Stimulated activated naive B cell treated with anti-CD40 and anti-IgM and Interleukin-4, amounts not matched to agents 10 μg/mL and 1 μg/mL and 100 μg/mL, for 72 hours (primary cell): ENCODE results near the gene UGT2B10.
"Not testable (repeated sequence)": the region's sequence is repeated elsewhere in the genome, so short reads cannot be mapped to it uniquely, and the experiment has no call there.

Source experiments
- ATAC-seq, 2 donors: fragments of 150-1000 bp; cut with Tn5 transposase; replicated peaks; 2 replicates each; pipeline ENCODE4 v1.10.0; 2021; ENCODE audit warnings: moderate library complexity in 1 of 2
- DNase-seq: peaks from one replicate; pipeline ENCODE4 v3.0.0; 2021
- H3K27ac Mint-ChIP-seq: one replicate; pipeline ENCODE4 v1.8.0; 2022; ENCODE audit warnings: mild to moderate bottlenecking, mixed read lengths
- H3K27me3 Mint-ChIP-seq, 2 donors: one replicate each; pipeline ENCODE4 v1.8.0; 2022; ENCODE audit warnings: mixed read lengths in 2 of 2
- H3K36me3 Mint-ChIP-seq, 2 donors: one replicate each; pipeline ENCODE4 v1.8.0; 2022; ENCODE audit warnings: mixed read lengths in 2 of 2, mild to moderate bottlenecking in 1 of 2
- H3K4me1 Mint-ChIP-seq, 2 donors: one replicate each; pipeline ENCODE4 v1.8.0; 2022; ENCODE audit warnings: mixed read lengths in 2 of 2, mild to moderate bottlenecking in 1 of 2
- H3K4me3 Mint-ChIP-seq, 2 donors: one replicate each; pipeline ENCODE4 v1.8.0; 2022; ENCODE audit warnings: mild to moderate bottlenecking in 2 of 2, mixed read lengths in 2 of 2, moderate library complexity in 1 of 2
- H3K9me3 Mint-ChIP-seq, 2 donors: one replicate each; pipeline ENCODE4 v1.8.0; 2022; ENCODE audit warnings: mixed read lengths in 2 of 2, mild to moderate bottlenecking in 1 of 2

UGT2B10 gene

GRCh38 chr4:68815617-68816409 lies at the start of gene UGT2B10:
UGT2B10 (plus strand) TSS chr4:68815994; CDS start chr4:68816020, 26 bp downstream.
- not testable (repeated sequence) for H3K4me3 Mint-ChIP-seq, ATAC-seq, H3K27ac Mint-ChIP-seq

GRCh38 chr4:68771836-68772235 lies 44.0 kb upstream of the UGT2B10 start:
- H3K4me1 Mint-ChIP-seq, H3K27ac Mint-ChIP-seq, H3K27me3 Mint-ChIP-seq, ATAC-seq, H3K4me3 Mint-ChIP-seq, DNase-seq, H3K36me3 Mint-ChIP-seq: not testable (repeated sequence)
- peaks cover 7 to 11% of the 10 kb centered on the region in 2 donors for H3K9me3 Mint-ChIP-seq

More at GRCh38 chr4:68815617-68816409, at the start of gene UGT2B10:
- not testable (repeated sequence) for DNase-seq, H3K27me3 Mint-ChIP-seq, H3K9me3 Mint-ChIP-seq, H3K36me3 Mint-ChIP-seq, H3K4me1 Mint-ChIP-seq

- Mint-ChIP-seq H3K27me3 (no peaks in the 10 kb centered on the region), H3K27ac (no peak overlapping the region), H3K9me3 (peaks cover 7 to 11% of the 10 kb centered on the region in 2 donors), H3K4me3 (no peak overlapping the region), H3K4me1 (no peaks in the 10 kb centered on the region), H3K36me3 (no peaks in the 10 kb centered on the region)
- ATAC-seq (no peak), DNase-seq (no peak)
Measured at GRCh38 chr4:68773699-68774098, 42.1 kb upstream of the UGT2B10 start.

GRCh38 chr4:68780232-68780631 lies 35.6 kb upstream of the UGT2B10 start:
- ATAC-seq (no peak), DNase-seq (no peak)
- H3K9me3 Mint-ChIP-seq, result peaks cover 11 to 20% of the 10 kb centered on the region in 2 donors
- no peaks in the 10 kb centered on the region for H3K36me3 Mint-ChIP-seq
- H3K27ac Mint-ChIP-seq, result no peak overlapping the region
- no peak overlapping the region for H3K4me3 Mint-ChIP-seq
- no peaks in the 10 kb centered on the region for H3K27me3 Mint-ChIP-seq
- no peaks in the 10 kb centered on the region for H3K4me1 Mint-ChIP-seq

GRCh38 chr4:68797048-68797447 lies 18.7 kb upstream of the UGT2B10 start:
- H3K4me1 Mint-ChIP-seq, result no peaks in the 10 kb centered on the region
- no peaks in the 10 kb centered on the region for H3K36me3 Mint-ChIP-seq
- H3K4me3 Mint-ChIP-seq, result no peak overlapping the region
- no peak for DNase-seq
- no peak overlapping the region for H3K27ac Mint-ChIP-seq
- H3K27me3 Mint-ChIP-seq, result no peaks in the 10 kb centered on the region
- no peaks in the 10 kb centered on the region for H3K9me3 Mint-ChIP-seq
- no peak for ATAC-seq

GRCh38 chr4:68797618-68798017 lies 18.2 kb upstream of the UGT2B10 start:
- H3K27me3 Mint-ChIP-seq, result no peaks in the 10 kb centered on the region
- H3K4me1 Mint-ChIP-seq, result no peaks in the 10 kb centered on the region
- DNase-seq (no peak), ATAC-seq (no peak)
- peaks cover 0 to 2% of the 10 kb centered on the region in 2 donors for H3K9me3 Mint-ChIP-seq
- H3K36me3 Mint-ChIP-seq, result no peaks in the 10 kb centered on the region
- no peak overlapping the region for H3K27ac Mint-ChIP-seq
- no peak overlapping the region for H3K4me3 Mint-ChIP-seq

- no peaks in the 10 kb centered on the region for H3K27me3 Mint-ChIP-seq
- H3K4me1 Mint-ChIP-seq, result no peaks in the 10 kb centered on the region
- H3K27ac Mint-ChIP-seq, result no peak overlapping the region
- no peak for ATAC-seq
- no peaks in the 10 kb centered on the region for H3K36me3 Mint-ChIP-seq
- H3K9me3 Mint-ChIP-seq, result peaks cover 6 to 8% of the 10 kb centered on the region in 2 donors
- no peak for DNase-seq
- no peak overlapping the region for H3K4me3 Mint-ChIP-seq
Measured at GRCh38 chr4:68803013-68803412, 12.8 kb upstream of the UGT2B10 start.

- Mint-ChIP-seq H3K4me3 (no peak overlapping the region), H3K36me3 (no peaks in the 10 kb centered on the region), H3K9me3 (peaks cover 5 to 6% of the 10 kb centered on the region in 2 donors), H3K27ac (no peak overlapping the region), H3K4me1 (no peaks in the 10 kb centered on the region), H3K27me3 (no peaks in the 10 kb centered on the region)
- DNase-seq (no peak), ATAC-seq (no peak)
Measured at GRCh38 chr4:68808060-68808459, 7.7 kb upstream of the UGT2B10 start.

- peaks cover 0 to 6% of the 10 kb centered on the region in 2 donors for H3K9me3 Mint-ChIP-seq
- no peak overlapping the region for H3K27ac Mint-ChIP-seq
- no peaks in the 10 kb centered on the region for H3K4me1 Mint-ChIP-seq
- DNase-seq, result no peak
- ATAC-seq, result no peak
- no peaks in the 10 kb centered on the region for H3K36me3 Mint-ChIP-seq
- H3K4me3 Mint-ChIP-seq, result no peak overlapping the region
- no peaks in the 10 kb centered on the region for H3K27me3 Mint-ChIP-seq
Measured at GRCh38 chr4:68810919-68811318, 4.9 kb upstream of the UGT2B10 start.

GRCh38 chr4:68816410-68817265 lies 844 bp downstream of the UGT2B10 start:
- H3K27me3 Mint-ChIP-seq, result not testable (repeated sequence)

GRCh38 chr4:68817386-68817785 lies 1.6 kb downstream of the UGT2B10 start:
- DNase-seq (no peak), ATAC-seq (no peak)
- H3K27ac Mint-ChIP-seq, result no peak overlapping the region
- no peaks in the 10 kb centered on the region for H3K9me3 Mint-ChIP-seq
- H3K27me3 Mint-ChIP-seq, result no peaks in the 10 kb centered on the region
- no peak overlapping the region for H3K4me3 Mint-ChIP-seq
- H3K36me3 Mint-ChIP-seq, result no peaks in the 10 kb centered on the region
- H3K4me1 Mint-ChIP-seq, result no peaks in the 10 kb centered on the region

More at GRCh38 chr4:68816410-68817265, 844 bp downstream of the UGT2B10 start:
- not testable (repeated sequence) for H3K9me3 Mint-ChIP-seq, H3K27ac Mint-ChIP-seq, H3K4me3 Mint-ChIP-seq, H3K36me3 Mint-ChIP-seq, ATAC-seq, DNase-seq, H3K4me1 Mint-ChIP-seq

GRCh38 chr4:68818030-68818462 lies 2.3 kb downstream of the UGT2B10 start:
- not testable (repeated sequence) for H3K27me3 Mint-ChIP-seq, H3K9me3 Mint-ChIP-seq, ATAC-seq

GRCh38 chr4:68831642-68832041 lies 15.8 kb downstream of the UGT2B10 start:
- H3K36me3 Mint-ChIP-seq, result no peaks in the 10 kb centered on the region
- H3K27ac Mint-ChIP-seq, result no peak overlapping the region
- no peaks in the 10 kb centered on the region for H3K9me3 Mint-ChIP-seq
- ATAC-seq, result no peak
- H3K4me3 Mint-ChIP-seq, result no peak overlapping the region
- H3K4me1 Mint-ChIP-seq, result no peaks in the 10 kb centered on the region
- no peaks in the 10 kb centered on the region for H3K27me3 Mint-ChIP-seq
- no peak for DNase-seq

More at GRCh38 chr4:68818030-68818462, 2.3 kb downstream of the UGT2B10 start:
- not testable (repeated sequence) for H3K4me1 Mint-ChIP-seq, H3K27ac Mint-ChIP-seq, DNase-seq, H3K4me3 Mint-ChIP-seq, H3K36me3 Mint-ChIP-seq

- H3K27me3 Mint-ChIP-seq, result no peaks in the 10 kb centered on the region
- no peak for DNase-seq
Measured at GRCh38 chr4:68850293-68850692, 34.5 kb downstream of the UGT2B10 start.

More at GRCh38 chr4:68850293-68850692, 34.5 kb downstream of the UGT2B10 start:
- ATAC-seq, result no peak
- H3K4me1 Mint-ChIP-seq, result no peaks in the 10 kb centered on the region
- H3K9me3 Mint-ChIP-seq, result peaks cover 9 to 11% of the 10 kb centered on the region in 2 donors
- H3K36me3 Mint-ChIP-seq, result no peaks in the 10 kb centered on the region
- no peak overlapping the region for H3K4me3 Mint-ChIP-seq
- H3K27ac Mint-ChIP-seq, result no peak overlapping the region
